OCI-LY1 (cell line): ENCODE results near the gene FGD3.

Experiments
- H2AFZ ChIP-seq: fragments of 200-600 bp; sonication (generic), shearing (Covaris generic); 2 replicates; pipeline ENCODE4 v1.6.0; 2014; ENCODE audit warnings: antibody characterized with exemption, mild to moderate bottlenecking, low read length
- H3F3A ChIP-seq: fragments of 200-600 bp; sonication (generic), shearing (Covaris generic); 2 replicates; pipeline ENCODE4 v1.6.0; 2014; ENCODE audit warnings: mild to moderate bottlenecking, antibody characterized with exemption, low read length, moderate library complexity; ENCODE audit not compliant: insufficient read depth
- H3K27ac ChIP-seq: fragments of 200-600 bp; sonication (generic); 2 replicates; pipeline ENCODE4 v1.5.1; 2014; ENCODE audit warnings: low read length, mixed run types, mild to moderate bottlenecking, low read depth; ENCODE audit not compliant: poor library complexity, severe bottlenecking
- H3K27me3 ChIP-seq: fragments of 200-600 bp; sonication (generic); 2 replicates; pipeline ENCODE4 v1.6.0; 2014; ENCODE audit warnings: antibody characterized with exemption, mild to moderate bottlenecking, low read length, moderate library complexity; ENCODE audit not compliant: insufficient read depth
- H3K36me3 ChIP-seq: fragments of 200-600 bp; sonication (generic); 2 replicates; pipeline ENCODE4 v1.6.1; 2014; ENCODE audit warnings: mild to moderate bottlenecking, antibody characterized with exemption, low read length, moderate library complexity, mixed read lengths; ENCODE audit not compliant: insufficient read depth
- H3K4me1 ChIP-seq: fragments of 200-600 bp; sonication (generic); 2 replicates; pipeline ENCODE4 v1.5.1; 2014; ENCODE audit warnings: mild to moderate bottlenecking, low read length, moderate library complexity; ENCODE audit not compliant: insufficient read depth, severe bottlenecking
- H3K4me2 ChIP-seq: fragments of 200-600 bp; sonication (generic), shearing (Covaris generic); 2 replicates; pipeline ENCODE4 v1.6.1; 2014; ENCODE audit warnings: low read length
- H3K4me3 ChIP-seq: fragments of 200-600 bp; sonication (generic); 2 replicates; pipeline ENCODE4 v1.5.1; 2014; ENCODE audit warnings: low read length, low read depth, mild to moderate bottlenecking, mixed read lengths; ENCODE audit not compliant: poor library complexity, severe bottlenecking
- H3K79me2 ChIP-seq: fragments of 200-600 bp; shearing (Covaris generic); 2 replicates; pipeline ENCODE4 v1.6.1; 2016; ENCODE audit warnings: mixed run types, low read length, mixed read lengths; ENCODE audit not compliant: insufficient read depth
- H3K9ac ChIP-seq: fragments of 200-600 bp; sonication (generic), shearing (Covaris generic); 2 replicates; pipeline ENCODE4 v1.6.1; 2014; ENCODE audit warnings: mild to moderate bottlenecking, low read length, mixed read lengths
- H3K9me2 ChIP-seq: fragments of 200-600 bp; sonication (generic), shearing (Covaris generic); 2 replicates; pipeline ENCODE4 v1.6.1; 2014; ENCODE audit warnings: low read depth, mild to moderate bottlenecking, low read length, mixed read lengths
- H3K9me3 ChIP-seq: fragments of 200-600 bp; shearing (Covaris generic); 2 replicates; pipeline ENCODE4 v1.6.1; 2014; ENCODE audit warnings: low read length, mixed read lengths
- H4K20me1 ChIP-seq: fragments of 200-600 bp; sonication (generic), shearing (Covaris generic); 2 replicates; pipeline ENCODE4 v1.6.0; 2016; ENCODE audit warnings: mild to moderate bottlenecking, low read length; ENCODE audit not compliant: insufficient read depth
- EZH2 ChIP-seq: fragments of 200-600 bp; sonication (generic), shearing (Covaris generic); IDR thresholded peaks from 2 replicates; pipeline ENCODE4 v1.8.0; 2017; ENCODE audit warnings: borderline replicate concordance, mixed run types, mild to moderate bottlenecking, antibody characterized with exemption, low read length, moderate library complexity, mixed read lengths
- TF ChIP-seq, protein P1 (sequence below): fragments of 200-600 bp; sonication (generic), shearing (Covaris generic); IDR thresholded peaks from 2 replicates; pipeline ENCODE4 v1.5.1; 2017; ENCODE audit warnings: mild to moderate bottlenecking, antibody characterized with exemption, low read length, moderate library complexity, mixed read lengths

The FGD3 gene

DNA sequence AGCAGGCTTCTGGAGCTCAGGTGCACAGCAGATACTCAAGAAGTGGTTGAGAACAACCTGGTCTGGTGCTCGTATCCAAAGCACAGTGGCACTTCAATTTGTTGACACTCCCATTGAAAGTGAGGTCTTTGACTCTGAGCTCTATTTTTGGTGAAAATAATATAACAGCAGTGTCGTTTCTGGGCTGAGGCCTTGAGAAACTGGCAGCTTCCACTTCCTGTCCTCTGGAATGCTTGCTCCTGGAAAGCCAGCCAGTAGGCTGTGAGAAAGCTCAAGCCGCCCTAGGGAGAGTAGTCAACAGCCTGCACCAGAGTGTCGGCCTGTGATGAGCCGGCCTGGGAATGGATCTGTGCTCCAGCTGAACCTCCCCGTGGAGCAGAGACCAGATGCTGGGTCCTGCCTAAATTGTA, 104.4 kb downstream of the FGD3 start:
- Histone ChIP-seq H3F3A (no peaks in the 10 kb centered on the region), H3K4me2 (no peak overlapping the region), H3K9ac (no peak overlapping the region), H3K9me3 (no peaks in the 10 kb centered on the region), H3K9me2 (no peaks in the 10 kb centered on the region), H2AFZ (no peak overlapping the region), H4K20me1 (no peaks in the 10 kb centered on the region), H3K27me3 (no peaks in the 10 kb centered on the region), H3K79me2 (no peaks in the 10 kb centered on the region), H3K4me3 (no peak overlapping the region), H3K4me1 (peaks cover 4% of the 10 kb centered on the region), H3K27ac (no peak overlapping the region), H3K36me3 (no peaks in the 10 kb centered on the region)
- TF ChIP-seq, protein P1, sequence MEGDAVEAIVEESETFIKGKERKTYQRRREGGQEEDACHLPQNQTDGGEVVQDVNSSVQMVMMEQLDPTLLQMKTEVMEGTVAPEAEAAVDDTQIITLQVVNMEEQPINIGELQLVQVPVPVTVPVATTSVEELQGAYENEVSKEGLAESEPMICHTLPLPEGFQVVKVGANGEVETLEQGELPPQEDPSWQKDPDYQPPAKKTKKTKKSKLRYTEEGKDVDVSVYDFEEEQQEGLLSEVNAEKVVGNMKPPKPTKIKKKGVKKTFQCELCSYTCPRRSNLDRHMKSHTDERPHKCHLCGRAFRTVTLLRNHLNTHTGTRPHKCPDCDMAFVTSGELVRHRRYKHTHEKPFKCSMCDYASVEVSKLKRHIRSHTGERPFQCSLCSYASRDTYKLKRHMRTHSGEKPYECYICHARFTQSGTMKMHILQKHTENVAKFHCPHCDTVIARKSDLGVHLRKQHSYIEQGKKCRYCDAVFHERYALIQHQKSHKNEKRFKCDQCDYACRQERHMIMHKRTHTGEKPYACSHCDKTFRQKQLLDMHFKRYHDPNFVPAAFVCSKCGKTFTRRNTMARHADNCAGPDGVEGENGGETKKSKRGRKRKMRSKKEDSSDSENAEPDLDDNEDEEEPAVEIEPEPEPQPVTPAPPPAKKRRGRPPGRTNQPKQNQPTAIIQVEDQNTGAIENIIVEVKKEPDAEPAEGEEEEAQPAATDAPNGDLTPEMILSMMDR: no peak
- no peak for TF ChIP-seq EZH2

DNA sequence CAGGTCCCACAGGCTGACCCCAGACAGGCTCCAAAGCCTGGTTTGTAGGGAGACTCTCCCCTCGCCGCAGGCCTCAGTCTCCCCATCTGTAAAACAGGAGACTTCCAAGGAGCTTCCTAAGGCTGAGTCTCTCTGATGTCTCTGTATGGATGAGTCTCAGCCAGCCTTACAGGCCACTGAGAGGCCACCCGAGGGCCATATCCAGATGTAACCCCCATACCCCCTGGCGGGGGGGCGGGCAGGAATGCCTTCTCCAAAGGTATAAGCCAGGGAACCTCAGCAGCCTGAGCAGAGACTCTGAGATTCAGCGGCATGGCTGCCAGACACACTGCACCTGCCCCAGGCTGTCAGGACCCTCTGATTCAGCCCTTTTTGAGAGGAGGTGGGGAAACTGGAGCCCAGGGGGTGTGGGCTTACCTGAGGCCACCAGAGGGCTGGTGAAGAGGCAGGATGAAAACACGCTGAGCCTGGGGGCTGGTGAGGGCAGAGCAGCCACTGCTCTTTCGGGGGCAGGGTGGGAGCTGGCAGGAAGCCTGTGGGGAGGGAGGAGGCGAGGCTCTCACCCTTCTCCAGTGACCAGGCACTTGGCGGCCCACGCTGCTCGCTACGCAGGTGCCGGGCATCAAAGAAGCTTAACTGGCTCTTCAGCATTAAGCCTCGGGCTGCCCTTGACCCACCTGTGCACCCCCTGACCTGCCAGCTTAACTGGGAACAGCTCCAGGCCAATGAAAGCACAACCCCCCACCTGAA, 105.6 kb downstream of the FGD3 start:
- Histone ChIP-seq H3K4me1 (peaks cover 7% of the 10 kb centered on the region), H3K4me2 (no peak overlapping the region), H2AFZ (no peak overlapping the region), H3K9me2 (no peaks in the 10 kb centered on the region), H3K27ac (no peak overlapping the region), H3K79me2 (no peaks in the 10 kb centered on the region), H3K9me3 (no peaks in the 10 kb centered on the region), H3K9ac (no peak overlapping the region), H3K4me3 (no peak overlapping the region), H3K27me3 (no peaks in the 10 kb centered on the region), H3F3A (no peaks in the 10 kb centered on the region), H3K36me3 (no peaks in the 10 kb centered on the region), H4K20me1 (no peaks in the 10 kb centered on the region)
- no peak for TF ChIP-seq EZH2
- TF ChIP-seq, protein P1: peak; percentile 26; the same call in 1 of the 2 replicates

DNA sequence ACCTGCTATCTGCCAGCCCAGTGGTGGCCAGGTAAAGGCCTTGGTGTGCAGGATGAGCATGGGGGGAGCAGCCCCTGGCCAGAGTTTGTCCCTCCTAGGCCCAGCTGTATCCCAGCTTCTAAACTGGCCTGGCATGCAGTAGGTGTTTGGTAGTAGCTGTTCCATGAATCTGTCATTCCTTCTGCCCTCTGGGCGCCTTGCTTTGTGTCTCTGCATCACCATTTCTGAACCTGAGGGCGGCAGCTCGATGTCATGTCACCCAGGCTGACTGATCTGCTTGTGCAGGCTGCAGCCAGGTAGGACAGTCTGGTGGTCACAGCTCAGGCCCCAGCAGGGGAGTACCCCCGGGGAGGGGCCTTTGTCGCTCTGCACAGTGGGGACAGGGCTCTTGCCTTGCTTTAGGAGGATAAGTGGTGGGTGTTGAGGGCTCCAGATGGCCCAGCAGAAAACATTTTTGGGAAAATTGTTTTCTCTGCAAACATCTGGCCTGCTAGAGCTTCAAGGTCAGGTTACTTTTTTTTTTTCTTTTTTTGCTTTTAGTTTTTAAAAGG, 106.5 kb downstream of the FGD3 start:
- Histone ChIP-seq H3K4me1 (peaks cover 11% of the 10 kb centered on the region), H3K36me3 (no peaks in the 10 kb centered on the region), H4K20me1 (no peaks in the 10 kb centered on the region), H2AFZ (no peak overlapping the region), H3K9me3 (no peaks in the 10 kb centered on the region), H3K9me2 (no peaks in the 10 kb centered on the region), H3K9ac (no peak overlapping the region), H3K79me2 (no peaks in the 10 kb centered on the region), H3K4me3 (no peak overlapping the region), H3F3A (no peaks in the 10 kb centered on the region), H3K4me2 (no peak overlapping the region), H3K27me3 (no peaks in the 10 kb centered on the region), H3K27ac (no peak overlapping the region)
- TF ChIP-seq EZH2: no peak
- TF ChIP-seq, protein P1: no peak
